H9 (cell line): ENCODE data around the gene TFEB. TPM values are rescaled to one million over a fixed set of nuclear protein-coding genes. Genes with fewer than 3 reads are reported as not detected.
A peak's percentile ranks its signal among the peaks of the same experiment; 100 is the strongest.

Experiments used
- DNase-seq: peaks from one replicate; pipeline ENCODE4 v3.0.0-alpha.2; 2017
- H2AFZ ChIP-seq: one replicate; pipeline ENCODE4 v1.6.1; 2013; ENCODE audit warnings: mild to moderate bottlenecking, low read length, control low read depth, moderate library complexity
- H2AK5ac ChIP-seq: 2 replicates; pipeline ENCODE4 v1.6.1; 2013; ENCODE audit warnings: low read length, control low read depth, mixed read lengths; ENCODE audit not compliant: insufficient read length
- H2BK120ac ChIP-seq: one replicate; pipeline ENCODE4 v1.6.1; 2013; ENCODE audit warnings: low read depth, mild to moderate bottlenecking, low read length, control low read depth, inconsistent platforms; ENCODE audit not compliant: poor library complexity, severe bottlenecking
- H2BK12ac ChIP-seq: 2 replicates; pipeline ENCODE4 v1.6.1; 2013; ENCODE audit warnings: low read length, control low read depth, mixed read lengths, low read depth; ENCODE audit not compliant: insufficient read length
- H2BK15ac ChIP-seq: 2 replicates; pipeline ENCODE4 v1.6.1; 2013; ENCODE audit warnings: low read depth, low read length, control low read depth
- H2BK20ac ChIP-seq: one replicate; pipeline ENCODE4 v1.6.1; 2013; ENCODE audit warnings: low read depth, mild to moderate bottlenecking, low read length, control low read depth, inconsistent platforms; ENCODE audit not compliant: poor library complexity, severe bottlenecking
- H2BK5ac ChIP-seq: 2 replicates; pipeline ENCODE4 v1.6.1; 2013; ENCODE audit warnings: low read length, control low read depth, mixed read lengths; ENCODE audit not compliant: insufficient read length
- H3K14ac ChIP-seq: 2 replicates; pipeline ENCODE4 v1.6.1; 2013; ENCODE audit warnings: low read length, control low read depth; ENCODE audit not compliant: insufficient read depth
- H3K18ac ChIP-seq: 2 replicates; pipeline ENCODE4 v1.6.1; 2013; ENCODE audit warnings: low read depth, mild to moderate bottlenecking, mixed read lengths, low read length, control low read depth; ENCODE audit not compliant: insufficient read length
- H3K23ac ChIP-seq: 2 replicates; pipeline ENCODE4 v1.6.1; 2013; ENCODE audit warnings: low read length, control low read depth, mixed read lengths, low read depth; ENCODE audit not compliant: insufficient read length
- H3K23me2 ChIP-seq: 2 replicates; pipeline ENCODE4 v1.6.1; 2013; ENCODE audit warnings: low read depth, mild to moderate bottlenecking, mixed read lengths, low read length, control low read depth; ENCODE audit not compliant: insufficient read length, poor library complexity, severe bottlenecking
- H3K27ac ChIP-seq: 2 replicates; pipeline ENCODE4 v1.5.1; 2013; ENCODE audit warnings: low read length, control low read depth, mixed read lengths, low read depth; ENCODE audit not compliant: insufficient read length
- H3K27me3 ChIP-seq: 2 replicates; pipeline ENCODE4 v1.6.1; 2013; ENCODE audit warnings: low read length, control low read depth, inconsistent platforms; ENCODE audit not compliant: insufficient read depth
- H3K4ac ChIP-seq: 2 replicates; pipeline ENCODE4 v1.6.1; 2013; ENCODE audit warnings: low read depth, mild to moderate bottlenecking, control low read depth, inconsistent platforms, low read length, moderate library complexity
- H3K4me1 ChIP-seq: 2 replicates; pipeline ENCODE4 v1.6.1; 2013; ENCODE audit warnings: low read length, control low read depth, inconsistent platforms; ENCODE audit not compliant: insufficient read depth
- H3K4me2 ChIP-seq: 2 replicates; pipeline ENCODE4 v1.6.1; 2013; ENCODE audit warnings: low read length, control low read depth, mixed read lengths; ENCODE audit not compliant: insufficient read length, insufficient read depth
- H3K56ac ChIP-seq: 2 replicates; pipeline ENCODE4 v1.6.1; 2013; ENCODE audit warnings: low read depth, mild to moderate bottlenecking, mixed read lengths, low read length, control low read depth; ENCODE audit not compliant: insufficient read length
- H3K79me1 ChIP-seq: 2 replicates; pipeline ENCODE4 v1.6.1; 2013; ENCODE audit warnings: low read depth, mild to moderate bottlenecking, moderate library complexity, low read length, control low read depth, inconsistent platforms; ENCODE audit not compliant: insufficient read depth, poor library complexity, severe bottlenecking
- H3K79me2 ChIP-seq: 2 replicates; pipeline ENCODE4 v1.6.1; 2013; ENCODE audit warnings: low read length, control low read depth, inconsistent platforms; ENCODE audit not compliant: insufficient read depth
- H3K9ac ChIP-seq: 2 replicates; pipeline ENCODE4 v1.6.1; 2013; ENCODE audit warnings: low read length, control low read depth, mixed read lengths; ENCODE audit not compliant: insufficient read length; ENCODE audit errors: extremely low read depth
- H3K9me3 ChIP-seq: one replicate; pipeline ENCODE4 v1.6.1; 2013; ENCODE audit warnings: low read depth, low read length, inconsistent platforms; ENCODE audit not compliant: control insufficient read depth
- H3T11ph ChIP-seq: one replicate; pipeline ENCODE4 v1.6.1; 2013; ENCODE audit warnings: mild to moderate bottlenecking, low read length, control low read depth, inconsistent platforms
- H4K20me1 ChIP-seq: one replicate; pipeline ENCODE4 v1.6.1; 2013; ENCODE audit not compliant: control insufficient read depth, insufficient read length, insufficient read depth
- H4K5ac ChIP-seq: 2 replicates; pipeline ENCODE4 v1.6.1; 2013; ENCODE audit warnings: low read depth, mild to moderate bottlenecking, mixed read lengths, low read length, control low read depth; ENCODE audit not compliant: insufficient read length
- H4K8ac ChIP-seq: replicated peaks from 2 replicates; pipeline ENCODE4 v1.6.1; 2013; ENCODE audit warnings: low read length, control low read depth, mixed read lengths, low read depth; ENCODE audit not compliant: insufficient read length
- H4K91ac ChIP-seq: 2 replicates; pipeline ENCODE4 v1.6.1; 2013; ENCODE audit warnings: low read depth, mild to moderate bottlenecking, moderate library complexity, mixed read lengths, low read length, control low read depth; ENCODE audit not compliant: insufficient read length
- H3K27ac Mint-ChIP-seq, 3 experiments: 2 replicates in 2 of 3; 3 replicates in 1 of 3; pipeline ENCODE4 v1.8.0; 2020 to 2021; ENCODE audit warnings: mixed read lengths in 3 of 3, mild to moderate bottlenecking in 1 of 3, moderate library complexity in 1 of 3
- H3K27me3 Mint-ChIP-seq: 2 replicates; pipeline ENCODE4 v1.8.0; 2021; ENCODE audit warnings: low read depth, mild to moderate bottlenecking, moderate library complexity, mixed read lengths
- H3K36me3 Mint-ChIP-seq, 3 experiments: 2 replicates in 2 of 3; 3 replicates in 1 of 3; pipeline ENCODE4 v1.8.0; 2020 to 2021; ENCODE audit warnings: low read depth in 3 of 3, mixed read lengths in 3 of 3; ENCODE audit not compliant: insufficient read depth in 1 of 3
- H3K4me1 Mint-ChIP-seq, 2 experiments: 2 replicates each; pipeline ENCODE4 v1.8.0; 2020; ENCODE audit warnings: mixed read lengths in 2 of 2
- H3K4me3 Mint-ChIP-seq, 2 experiments: 2 replicates in 1 of 2; 3 replicates in 1 of 2; pipeline ENCODE4 v1.8.0; 2020 to 2021; ENCODE audit warnings: mild to moderate bottlenecking in 2 of 2, mixed read lengths in 2 of 2, moderate library complexity in 1 of 2
- H3K9me3 Mint-ChIP-seq, 2 experiments: 2 replicates in 1 of 2; 3 replicates in 1 of 2; pipeline ENCODE4 v1.8.0; 2020; ENCODE audit warnings: mild to moderate bottlenecking in 2 of 2, mixed read lengths in 2 of 2, moderate library complexity in 1 of 2
- WGBS: extraction: QIAGEN DNeasy Blood & Tissue Kit; methylation state at CpG from one replicate; pipeline ENCODE4 v1.1.7; 2013; ENCODE audit warnings: missing lambda C conversion rate, low lambda C conversion rate, mixed read lengths; ENCODE audit not compliant: insufficient read length; ENCODE audit errors: extremely low coverage; 5-methylcytosine and 5-hydroxymethylcytosine counted together
- total RNA-seq: library from RNA; stranded (reverse); gene quantifications from 2 replicates; pipeline ENCODE4 v1.2.1, GENCODE V29; 2021
- TF ChIP-seq, protein P1 (sequence below): fragments of 200-600 bp; sonication (generic); conservative IDR thresholded peaks from 3 replicates; pipeline ENCODE4 v1.8.0; 2021; ENCODE audit warnings: antibody characterized with exemption, mild to moderate bottlenecking

TFEB gene
- total RNA-seq, 1 experiment from 2014 or later: 1.2 TPM

DNA sequence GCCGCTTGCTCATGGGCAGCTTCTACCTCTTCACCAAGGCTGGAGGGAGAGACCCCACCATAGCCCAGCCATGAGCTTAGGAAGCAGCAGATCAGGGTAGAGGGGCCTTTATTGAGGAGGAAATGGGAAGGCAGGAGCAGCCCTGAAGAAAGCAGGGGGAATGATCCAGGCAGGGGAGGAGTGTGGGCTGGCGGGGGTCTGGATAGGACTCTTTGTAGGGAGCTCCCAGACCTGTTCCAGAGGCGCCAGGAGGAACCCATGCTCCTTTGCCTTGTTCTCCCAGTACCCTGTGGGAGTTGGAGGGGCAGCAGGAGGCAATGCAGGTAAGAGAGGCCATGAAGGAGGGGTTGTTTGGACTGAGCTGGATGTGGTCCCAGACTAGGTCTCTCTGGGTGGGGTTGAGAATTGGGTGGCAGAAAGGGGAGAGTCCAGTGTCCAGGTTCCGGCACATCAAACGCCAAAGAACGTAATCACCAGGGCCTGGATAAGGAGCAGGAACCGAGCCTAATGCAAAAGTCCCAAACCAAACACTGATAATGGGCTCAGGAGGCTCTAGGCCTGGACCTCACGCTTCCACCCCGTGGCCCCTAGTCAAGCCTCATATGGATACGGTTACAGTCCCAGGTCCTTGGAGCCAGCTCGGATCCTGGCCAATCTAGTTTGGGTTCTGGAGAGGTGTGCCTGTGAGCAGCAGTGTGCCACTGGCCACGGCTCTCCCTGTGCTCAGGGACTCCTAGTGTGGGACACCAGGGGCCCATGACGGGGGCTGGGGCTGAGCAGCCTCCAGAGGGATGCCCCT, 23.9 kb upstream of the TFEB start:
- Histone ChIP-seq H3T11ph (no peak overlapping the region), H2AK5ac (no peak overlapping the region), H2BK20ac (no peak overlapping the region), H3K4me2 (no peak overlapping the region), H4K5ac (no peak overlapping the region), H3K9me3 (no peaks in the 10 kb centered on the region), H3K18ac (no peak overlapping the region), H4K8ac (no peak overlapping the region), H4K91ac (no peak overlapping the region), H3K27me3 (no peaks in the 10 kb centered on the region), H3K4me1 (no peaks in the 10 kb centered on the region), H3K9ac (no peak overlapping the region), H4K20me1 (no peaks in the 10 kb centered on the region), H3K79me2 (no peaks in the 10 kb centered on the region), H3K79me1 (no peaks in the 10 kb centered on the region), H2BK12ac (no peak overlapping the region), H2BK5ac (no peak overlapping the region), H2BK15ac (no peak overlapping the region), H3K27ac (no peak overlapping the region), H3K56ac (no peak overlapping the region), H3K23me2 (no peaks in the 10 kb centered on the region), H3K14ac (no peak overlapping the region; the same call in 1 of the 2 replicates), H2BK120ac (no peak overlapping the region), H3K4ac (no peak overlapping the region), H3K23ac (no peak overlapping the region), H2AFZ (no peak overlapping the region)
- H3K36me3 Mint-ChIP-seq: no peaks in the 10 kb centered on the region; a peak in 1 of 7 replicates
- peak overlapping the region in 1 of 3 experiments; percentile 31; a peak in 1 of 7 replicates for H3K27ac Mint-ChIP-seq
- peaks cover 15% of the 10 kb centered on the region for H3K27me3 Mint-ChIP-seq
- TF ChIP-seq, protein P1, sequence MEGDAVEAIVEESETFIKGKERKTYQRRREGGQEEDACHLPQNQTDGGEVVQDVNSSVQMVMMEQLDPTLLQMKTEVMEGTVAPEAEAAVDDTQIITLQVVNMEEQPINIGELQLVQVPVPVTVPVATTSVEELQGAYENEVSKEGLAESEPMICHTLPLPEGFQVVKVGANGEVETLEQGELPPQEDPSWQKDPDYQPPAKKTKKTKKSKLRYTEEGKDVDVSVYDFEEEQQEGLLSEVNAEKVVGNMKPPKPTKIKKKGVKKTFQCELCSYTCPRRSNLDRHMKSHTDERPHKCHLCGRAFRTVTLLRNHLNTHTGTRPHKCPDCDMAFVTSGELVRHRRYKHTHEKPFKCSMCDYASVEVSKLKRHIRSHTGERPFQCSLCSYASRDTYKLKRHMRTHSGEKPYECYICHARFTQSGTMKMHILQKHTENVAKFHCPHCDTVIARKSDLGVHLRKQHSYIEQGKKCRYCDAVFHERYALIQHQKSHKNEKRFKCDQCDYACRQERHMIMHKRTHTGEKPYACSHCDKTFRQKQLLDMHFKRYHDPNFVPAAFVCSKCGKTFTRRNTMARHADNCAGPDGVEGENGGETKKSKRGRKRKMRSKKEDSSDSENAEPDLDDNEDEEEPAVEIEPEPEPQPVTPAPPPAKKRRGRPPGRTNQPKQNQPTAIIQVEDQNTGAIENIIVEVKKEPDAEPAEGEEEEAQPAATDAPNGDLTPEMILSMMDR: no peak
- H3K4me3 Mint-ChIP-seq: no peak overlapping the region
- no CpG with 5 or more reads among the region's 13 CpGs for WGBS
- H3K9me3 Mint-ChIP-seq: no peaks in the 10 kb centered on the region; a peak in 1 of 5 replicates
- H3K4me1 Mint-ChIP-seq: peaks cover 5% of the 10 kb centered on the region in 2 experiments; a peak in 2 of 4 replicates
- DNase-seq: no peak
